GM10266 (cell line): Measurements from ENCODE around the gene MYH14.
"Not testable (repeated sequence)": the region's sequence is repeated elsewhere in the genome, so short reads cannot be mapped to it uniquely, and the experiment has no call there.

Experiments used
- DNase-seq: peaks from one replicate; pipeline ENCODE4 v3.0.0; 2012; ENCODE audit errors: extremely low spot score
- TF ChIP-seq, protein P1 (sequence below): IDR thresholded peaks from 2 replicates; pipeline ENCODE4 v1.5.1; 2012; ENCODE audit warnings: mild to moderate bottlenecking, low read depth; ENCODE audit not compliant: control insufficient read depth, insufficient read depth; ENCODE audit errors: missing control alignments

The MYH14 gene

GRCh38 chr19:50233308-50233910 is 30.0 kb downstream of the MYH14 start:
- no peak for DNase-seq

DNA sequence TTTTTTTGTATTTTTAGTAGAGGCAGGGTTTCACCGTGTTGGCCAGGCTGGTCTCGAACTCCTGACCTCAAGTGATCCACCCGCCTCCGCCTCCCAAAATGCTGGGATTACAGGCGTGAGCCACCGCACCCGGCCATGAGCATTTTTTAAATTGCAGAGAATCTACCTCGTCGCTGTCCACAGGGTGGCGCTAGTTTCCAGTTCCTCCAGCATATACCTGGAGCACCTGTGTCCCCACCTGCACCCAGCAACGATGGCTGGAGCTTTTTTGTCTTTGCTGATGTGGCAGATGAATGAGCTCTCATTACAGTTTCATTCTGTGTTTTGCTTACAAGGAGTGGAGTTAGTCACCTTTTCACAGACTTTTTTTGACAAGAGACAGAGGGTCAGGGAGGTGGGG is 34.1 kb downstream of the MYH14 start:
- TF ChIP-seq, protein P1, sequence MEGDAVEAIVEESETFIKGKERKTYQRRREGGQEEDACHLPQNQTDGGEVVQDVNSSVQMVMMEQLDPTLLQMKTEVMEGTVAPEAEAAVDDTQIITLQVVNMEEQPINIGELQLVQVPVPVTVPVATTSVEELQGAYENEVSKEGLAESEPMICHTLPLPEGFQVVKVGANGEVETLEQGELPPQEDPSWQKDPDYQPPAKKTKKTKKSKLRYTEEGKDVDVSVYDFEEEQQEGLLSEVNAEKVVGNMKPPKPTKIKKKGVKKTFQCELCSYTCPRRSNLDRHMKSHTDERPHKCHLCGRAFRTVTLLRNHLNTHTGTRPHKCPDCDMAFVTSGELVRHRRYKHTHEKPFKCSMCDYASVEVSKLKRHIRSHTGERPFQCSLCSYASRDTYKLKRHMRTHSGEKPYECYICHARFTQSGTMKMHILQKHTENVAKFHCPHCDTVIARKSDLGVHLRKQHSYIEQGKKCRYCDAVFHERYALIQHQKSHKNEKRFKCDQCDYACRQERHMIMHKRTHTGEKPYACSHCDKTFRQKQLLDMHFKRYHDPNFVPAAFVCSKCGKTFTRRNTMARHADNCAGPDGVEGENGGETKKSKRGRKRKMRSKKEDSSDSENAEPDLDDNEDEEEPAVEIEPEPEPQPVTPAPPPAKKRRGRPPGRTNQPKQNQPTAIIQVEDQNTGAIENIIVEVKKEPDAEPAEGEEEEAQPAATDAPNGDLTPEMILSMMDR: peak; percentile 35
- not testable (repeated sequence) for DNase-seq

More at GRCh38 chr19:50233308-50233910, 30.0 kb downstream of the MYH14 start:
- TF ChIP-seq, protein P1: no peak

DNA sequence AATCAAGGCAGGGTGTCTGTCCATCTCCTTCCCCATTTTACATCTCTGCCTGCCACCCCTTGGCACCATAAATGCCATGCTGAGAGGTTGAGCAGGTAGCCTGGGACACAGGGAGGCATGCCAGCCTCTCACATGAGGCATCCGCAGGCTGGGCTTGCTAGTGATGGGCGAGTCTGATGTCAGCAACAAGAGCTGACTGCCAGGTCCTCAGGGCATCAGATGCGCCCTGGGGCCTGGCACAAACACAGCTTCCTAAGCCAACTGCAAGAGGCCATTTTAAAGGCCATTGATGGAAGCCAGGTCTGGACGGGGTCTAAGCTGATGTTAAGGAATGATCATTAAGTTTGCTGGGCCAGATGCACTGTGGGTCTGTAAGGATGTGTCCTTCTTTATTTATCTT is 34.6 kb downstream of the MYH14 start:
- TF ChIP-seq, protein P1: no peak
- DNase-seq: no peak

GRCh38 chr19:50239921-50240590 is 36.6 kb downstream of the MYH14 start:
- no peak for DNase-seq

GRCh38 chr19:50242581-50242980 is 39.2 kb downstream of the MYH14 start:
- TF ChIP-seq, protein P1: no peak
- no peak for DNase-seq

More at GRCh38 chr19:50239921-50240590, 36.6 kb downstream of the MYH14 start:
- TF ChIP-seq, protein P1: no peak

DNA sequence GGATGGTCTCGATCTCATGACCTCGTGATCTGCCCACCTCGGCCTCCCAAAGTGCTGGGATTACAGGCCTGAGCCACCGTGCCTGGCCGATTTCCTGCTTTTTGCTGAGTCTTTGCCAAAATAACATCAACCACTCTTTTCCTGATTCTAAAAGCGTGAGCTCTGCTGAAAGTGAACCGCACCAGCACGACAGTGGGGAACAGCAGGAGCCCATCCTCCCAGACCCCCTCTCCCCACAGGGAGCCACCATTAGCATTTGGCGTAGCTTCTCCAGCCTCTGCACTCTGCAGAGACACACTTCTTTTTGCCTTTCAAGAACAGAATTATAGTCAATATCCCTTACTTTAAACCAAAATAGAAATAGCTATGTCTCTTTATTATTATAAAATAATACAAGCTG is 41.3 kb downstream of the MYH14 start:
- no peak for DNase-seq
- TF ChIP-seq, protein P1: no peak

- TF ChIP-seq, protein P1: no peak
- no peak for DNase-seq
These were observed 45.0 kb downstream of the MYH14 start for GRCh38 chr19:50248413-50248812.
